HCT116 (cell line): Measurements from ENCODE around the gene TMEM238. TPM values are rescaled to one million over a fixed set of nuclear protein-coding genes. Genes with fewer than 3 reads are reported as not detected.

ENCODE experiments used
- ATAC-seq: fragments of 200-7000 bp; cut with Tn5 transposase; 2 replicates; pipeline ENCODE4 v1.9.1; 2020; ENCODE audit warnings: mild to moderate bottlenecking, moderate library complexity
- BruUV-seq: library from RNA; stranded (reverse); fragments of 400-500 nt; replicated peaks from 2 replicates; lab custom pipeline; 2021; lab: Mats Ljungman, UMichigan
- CTCF ChIA-PET: fragments of 300-600 bp; sonication (Branson Sonifier 250); formaldehyde crosslinking; loops from one replicate; lab custom pipeline; 2021; ENCODE audit warnings: antibody characterized with exemption; lab: Charles Lee
- POLR2A ChIA-PET: fragments of 300-600, 350-600 bp; sonication (Branson Sonifier 250); formaldehyde crosslinking; loops from one replicate; lab custom pipeline; 2021; ENCODE audit warnings: antibody characterized with exemption; lab: Charles Lee
- RAD21 ChIA-PET, 2 experiments: fragments of 300-600 bp; sonication (Branson Sonifier 250); formaldehyde crosslinking; loops; one replicate each; lab custom pipeline; 2023; ENCODE audit warnings: low total read pairs in 2 of 2; ENCODE audit not compliant: uncharacterized antibody in 2 of 2, unreplicated experiment in 2 of 2, low non-redundant PET in 1 of 2; lab: Charles Lee
- DNase-seq: peaks from one replicate; pipeline ENCODE4 v3.0.0-alpha.2; 2010; ENCODE audit warnings: low read depth, low spot score
- H2AFZ ChIP-seq: fragments of 200-600 bp; shearing (Covaris generic), sonication (generic); 2 replicates; pipeline ENCODE4 v1.6.1; 2017; ENCODE audit warnings: low read depth, mixed run types, mixed read lengths, antibody characterized with exemption, low read length; ENCODE audit not compliant: poor library complexity, severe bottlenecking
- H3K27ac ChIP-seq: 2 replicates; pipeline ENCODE4 v1.5.1; 2012; ENCODE audit warnings: low read depth, low read length
- H3K27me3 ChIP-seq: fragments of 200-600 bp; sonication (generic); 2 replicates; pipeline ENCODE4 v1.6.1; 2016; ENCODE audit warnings: mixed run types, low read length, mixed read lengths; ENCODE audit not compliant: insufficient read depth
- H3K36me3 ChIP-seq, 2 experiments: fragments of 200-500 bp in 1 of 2; fragments of 200-600 bp in 1 of 2; sonication (Bioruptor generic) in 1 of 2; sonication (generic) in 1 of 2; 2 replicates each; pipeline versions ENCODE4 v1.5.1 to v1.6.1; 2014 to 2016; ENCODE audit warnings: low read length in 2 of 2, inconsistent platforms in 1 of 2, mixed read lengths in 1 of 2, mixed run types in 1 of 2; ENCODE audit not compliant: insufficient read depth in 2 of 2, control insufficient read depth in 1 of 2
- H3K4me1 ChIP-seq, 2 experiments: fragments of 200-600 bp in 1 of 2; sonication (generic) in 1 of 2; 2 replicates each; pipeline versions ENCODE4 v1.5.1 to v1.6.1; 2012 to 2017; ENCODE audit warnings: low read length in 2 of 2, inconsistent platforms in 1 of 2, mild to moderate bottlenecking in 1 of 2, mixed read lengths in 1 of 2, mixed run types in 1 of 2, moderate library complexity in 1 of 2; ENCODE audit not compliant: insufficient read depth in 2 of 2, control insufficient read depth in 1 of 2
- H3K4me2 ChIP-seq: fragments of 200-600 bp; sonication (generic); 2 replicates; pipeline ENCODE4 v1.6.1; 2017; ENCODE audit warnings: mixed run types, low read length, mixed read lengths
- H3K4me3 ChIP-seq, 2 experiments: fragments of 200-600 bp in 1 of 2; sonication (generic) in 1 of 2; replicated peaks in 1 of 2; 2 replicates each; pipeline ENCODE4 v1.5.1; 2011 to 2016; ENCODE audit warnings: low read length in 2 of 2, control low read depth in 1 of 2, low read depth in 1 of 2, mild to moderate bottlenecking in 1 of 2, mixed read lengths in 1 of 2, mixed run types in 1 of 2
- H3K79me2 ChIP-seq: fragments of 200-600 bp; sonication (generic); 2 replicates; pipeline ENCODE4 v1.6.1; 2017; ENCODE audit warnings: mild to moderate bottlenecking, mixed run types, low read length, moderate library complexity, mixed read lengths; ENCODE audit not compliant: insufficient read depth
- H3K9ac ChIP-seq: fragments of 200-600 bp; sonication (generic); 2 replicates; pipeline ENCODE4 v1.6.1; 2016; ENCODE audit warnings: low read length, mixed read lengths
- H3K9me2 ChIP-seq: fragments of 200-600 bp; sonication (generic), shearing (Covaris generic); 2 replicates; pipeline ENCODE4 v1.6.1; 2017; ENCODE audit warnings: mixed run types, mild to moderate bottlenecking, moderate library complexity; ENCODE audit not compliant: insufficient read depth
- H3K9me3 ChIP-seq, 2 experiments: fragments of 200-500 bp in 1 of 2; fragments of 200-600 bp in 1 of 2; sonication (Bioruptor generic) in 1 of 2; sonication (generic) in 1 of 2; 2 replicates each; pipeline ENCODE4 v1.6.1; 2014 to 2017; ENCODE audit warnings: low read length in 2 of 2, mixed read lengths in 2 of 2, inconsistent platforms in 1 of 2, low read depth in 1 of 2, mild to moderate bottlenecking in 1 of 2, mixed run types in 1 of 2, moderate library complexity in 1 of 2; ENCODE audit not compliant: control insufficient read depth in 1 of 2, insufficient read depth in 1 of 2
- H4K20me1 ChIP-seq: fragments of 200-600 bp; sonication (generic), shearing (Covaris generic); 2 replicates; pipeline ENCODE4 v1.6.1; 2017; ENCODE audit warnings: mixed run types, mild to moderate bottlenecking, moderate library complexity; ENCODE audit not compliant: insufficient read depth
- ATF3 ChIP-seq: IDR thresholded peaks from 2 replicates; pipeline ENCODE4 v1.6.1; 2012
- CBX3 ChIP-seq: IDR thresholded peaks from 2 replicates; pipeline ENCODE4 v1.6.1; 2012; ENCODE audit warnings: low read depth
- CEBPB ChIP-seq: IDR thresholded peaks from 2 replicates; pipeline ENCODE4 v1.6.1; 2012; ENCODE audit warnings: low read depth
- EZH2 ChIP-seq: fragments of 200-600 bp; sonication (generic); IDR thresholded peaks from 2 replicates; pipeline ENCODE4 v1.6.1; 2017; ENCODE audit warnings: antibody characterized with exemption, mixed run types
- EZH2phosphoT487 ChIP-seq: fragments of 200-600 bp; IDR thresholded peaks from 2 replicates; pipeline ENCODE4 v1.6.1; 2018; ENCODE audit warnings: antibody characterized with exemption, borderline replicate concordance
- FOSL1 ChIP-seq: IDR thresholded peaks from 2 replicates; pipeline ENCODE4 v1.6.1; 2012; ENCODE audit warnings: low read depth
- JUND ChIP-seq: IDR thresholded peaks from 2 replicates; pipeline ENCODE4 v1.6.1; 2012
- POLR2A ChIP-seq: IDR thresholded peaks from 2 replicates; pipeline ENCODE4 v1.7.0; 2011; ENCODE audit warnings: borderline replicate concordance; ENCODE audit not compliant: insufficient read depth, insufficient read length; ENCODE audit errors: extremely low read depth
- SP1 ChIP-seq: IDR thresholded peaks from 2 replicates; pipeline ENCODE4 v1.6.1; 2012; ENCODE audit warnings: low read depth
- SRF ChIP-seq: IDR thresholded peaks from 2 replicates; pipeline ENCODE4 v1.6.1; 2012; ENCODE audit warnings: low read depth
- TCF7L2 ChIP-seq: IDR thresholded peaks from 2 replicates; pipeline ENCODE4 v1.7.0; 2011; ENCODE audit warnings: borderline replicate concordance, inconsistent platforms; ENCODE audit not compliant: insufficient read depth, insufficient read length; ENCODE audit errors: extremely low read depth
- YY1 ChIP-seq: IDR thresholded peaks from 2 replicates; pipeline ENCODE4 v1.6.1; 2011; ENCODE audit warnings: low read length, low read depth, moderate library complexity, mild to moderate bottlenecking; ENCODE audit not compliant: insufficient replicate concordance; ENCODE audit errors: extremely low read depth
- ZFX ChIP-seq: fragments of 450-650 bp; IDR thresholded peaks from 2 replicates; pipeline ENCODE4 v1.6.1; 2017
- ZNF274 ChIP-seq: fragments of 200-500 bp; sonication (Bioruptor generic); IDR thresholded peaks from 2 replicates; pipeline ENCODE4 v1.6.1; 2014; ENCODE audit warnings: mild to moderate bottlenecking, low read depth, low read length, inconsistent platforms
- intact Hi-C: fragments of 100-400 bp; cut with micrococcal nuclease; formaldehyde crosslinking; loops from 2 replicates; pipeline ENCODE4 v1.10.0; 2022
- total RNA-seq: library from RNA; stranded (reverse); gene quantifications from one replicate; pipeline ENCODE4 v1.2.1, GENCODE V29; 2021; ENCODE audit not compliant: unreplicated experiment

The TMEM238 gene
- total RNA-seq, 1 experiment from 2014 or later = 21.0 TPM

GRCh38 chr19:55352549-55353145 lies 31.4 kb downstream of the TMEM238 start:
- Histone ChIP-seq H3K9ac (no peak overlapping the region), H4K20me1 (no peaks in the 10 kb centered on the region), H3K79me2 (no peaks in the 10 kb centered on the region), H2AFZ (no peak overlapping the region), H3K4me1 (peaks cover 2 to 42% of the 10 kb centered on the region in 2 experiments; a peak in 3 of 4 replicates), H3K36me3 (no peaks in the 10 kb centered on the region), H3K27ac (no peak overlapping the region), H3K27me3 (no peaks in the 10 kb centered on the region), H3K4me2 (peak overlapping the region; percentile 92), H3K9me2 (no peaks in the 10 kb centered on the region)
- ATAC-seq = no peak
- DNase-seq = no peak
- no TSS peak for BruUV-seq
- intact Hi-C loops = no loop called here
- ChIA-PET RAD21 (no interaction called here), CTCF (no interaction called here), POLR2A (interaction anchor here (1.6 kb wide), 1 partner anchor 13 kb away, joined by 6 read pairs; the partner anchor contains the start of gene KMT5C)
- TF ChIP-seq CBX3 (no peak), ZNF274 (no peak), ATF3 (no peak), JUND (no peak), SRF (no peak), FOSL1 (no peak), SP1 (no peak), EZH2 (no peak), YY1 (no peak), EZH2phosphoT487 (no peak), POLR2A (no peak), CEBPB (no peak), TCF7L2 (no peak), ZFX (no peak)
- TF ChIP-seq, all 23 proteins: peak for 0
- Histone ChIP-seq H3K9me3 (no peaks in the 10 kb centered on the region), H3K4me3 (no peak overlapping the region)
